Psoas muscle (tissue), 8 donors: ENCODE results near the gene STAB2. TPM values are rescaled to one million over a fixed set of nuclear protein-coding genes. Genes with fewer than 3 reads are reported as not detected.
A peak's percentile ranks its signal among the peaks of the same experiment; 100 is the strongest.

Experiments used
- ATAC-seq, 4 donors: fragments of 200-7000 bp; cut with Tn5 transposase; one replicate each; pipeline ENCODE4 v1.9.1; 2020; ENCODE audit warnings: moderate library complexity in 3 of 4, mild to moderate bottlenecking in 2 of 4
- DNase-seq, 2 donors: peaks; one replicate each; pipeline ENCODE4 v3.0.0-alpha.2; 2020
- H3K27ac ChIP-seq: fragments of 200-600 bp; one replicate; pipeline ENCODE4 v1.8.0; 2022
- H3K27me3 ChIP-seq, 3 donors: fragments of 200-600 bp in 1 of 3; one replicate each; pipeline versions ENCODE4 v1.6.1 to v1.8.0; 2013 to 2022; ENCODE audit warnings: low read length in 2 of 3, mild to moderate bottlenecking in 2 of 3, moderate library complexity in 1 of 3; ENCODE audit not compliant: insufficient read depth in 3 of 3
- H3K36me3 ChIP-seq, 2 donors: fragments of 200-600 bp in 1 of 2; one replicate each; pipeline versions ENCODE4 v1.6.1 to v1.8.0; 2013 to 2022; ENCODE audit warnings: low read depth in 1 of 2, mild to moderate bottlenecking in 1 of 2, moderate library complexity in 1 of 2; ENCODE audit not compliant: insufficient read depth in 1 of 2
- H3K4me1 ChIP-seq: fragments of 200-600 bp; one replicate; pipeline ENCODE4 v1.8.0; 2022
- H3K4me3 ChIP-seq: fragments of 200-600 bp; one replicate; pipeline ENCODE4 v1.8.0; 2022; ENCODE audit warnings: mild to moderate bottlenecking
- H3K9me3 ChIP-seq: fragments of 200-600 bp; one replicate; pipeline ENCODE4 v1.8.0; 2022
- WGBS, 3 donors: extraction: QIAGEN DNeasy Blood & Tissue Kit; methylation state at CpG; one replicate each; pipeline versions ENCODE4 v1.1.6 to v1.1.7; 2013; 5-methylcytosine and 5-hydroxymethylcytosine counted together
- intact Hi-C, 2 donors: fragments of 100-400 bp; cut with DNase I; formaldehyde crosslinking; loops; one replicate each; pipeline versions ENCODE4 v1.11.0 to v1.14.2; 2022
- polyA plus RNA-seq, 3 donors: library from polyadenylated mRNA; stranded (reverse); fragments of 200-250 nt; gene quantifications; one replicate each; pipeline ENCODE4 v1.2.3, GENCODE V29; 2013
- total RNA-seq, 4 donors: library from RNA; stranded (reverse); fragmentation: NEBNext Ultra II Directional in 2 of 4; extraction: Animal tissue kit (Norgen Biotek cat#: 25700) in 2 of 4; gene quantifications; one replicate each; pipeline versions ENCODE4 v1.2.1 to v1.2.4, GENCODE V29; 2021 to 2023
- TF ChIP-seq, protein P1 (sequence below): fragments of 200-600 bp; IDR thresholded peaks from one replicate; pipeline ENCODE4 v1.8.0; 2022; ENCODE audit warnings: antibody characterized with exemption
- donor health status: healthy with polysubstance abuse.
- donor health status: DM: no; HTN: no; CAD: no; lungs with moderate emphysema.
- donor health status: Bipolar disorder and iron deficiency.
- donor health status: healthy.
- donor health status: DM: yes; HTN: yes; CAD: no.
- donor health status: DM: no; HTN: no; CAD: no.
- donor health status: DM: no; HTN: no; CAD: no.
- donor health status: DM: yes; HTN: yes; CAD: no.

The STAB2 gene
- total and polyA plus RNA-seq, 7 donors: under 0.01 to 0.32 (median 0.06) TPM; not detected in 2

DNA sequence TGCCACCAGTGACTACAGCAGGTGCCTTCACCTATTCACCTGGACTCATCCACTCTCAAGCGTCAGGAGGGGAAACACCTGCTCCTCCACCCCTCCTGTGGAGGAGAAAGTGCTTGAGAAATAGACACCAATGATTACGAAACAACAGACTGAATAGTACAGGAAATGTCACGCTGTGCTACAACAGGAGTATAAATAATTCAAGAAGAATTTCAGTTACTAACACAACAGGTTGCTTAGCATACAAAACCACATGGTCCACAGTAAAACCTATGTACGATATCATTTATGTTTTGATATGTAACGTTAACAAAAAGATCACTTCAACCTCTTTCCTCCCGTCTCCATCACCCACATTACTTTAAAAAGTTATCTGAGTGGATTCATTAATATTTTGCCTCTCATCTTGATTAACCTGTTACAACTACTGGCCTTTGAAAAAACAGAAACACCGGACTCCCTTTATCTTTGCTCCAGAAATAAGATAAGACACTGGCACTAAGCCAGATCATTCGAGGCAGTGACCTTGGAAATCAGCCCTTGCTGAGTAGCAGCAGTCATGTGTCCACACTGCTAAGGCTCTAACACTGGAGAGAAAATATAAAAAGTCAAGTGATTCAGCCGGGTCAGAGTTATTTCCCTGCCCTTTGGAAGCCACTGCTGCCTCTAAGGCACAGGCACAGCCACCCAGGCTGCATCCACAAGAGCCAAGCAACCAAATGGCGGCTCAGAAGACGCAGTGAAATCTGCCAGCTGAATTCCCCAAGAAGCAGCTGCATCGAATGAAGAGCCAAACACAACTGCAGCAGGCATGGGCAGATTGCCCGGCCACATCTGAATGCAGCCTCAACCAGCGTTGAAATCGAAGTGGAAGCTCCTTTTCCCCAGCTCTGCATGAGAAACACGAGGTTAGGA, 213.0 kb downstream of the STAB2 start:
- WGBS, 3 donors: 7 to 13% (median 12%) methylated on average over 16 of the region's 16 CpGs
- no peaks in the 10 kb centered on the region for H3K9me3 ChIP-seq
- H3K27me3 ChIP-seq: no peaks in the 10 kb centered on the region
- DNase-seq (peak; percentile 61 to 79), ATAC-seq (peak; percentile 84 to 92 (median 86))
- H3K4me3 ChIP-seq: peak overlapping the region; percentile 33
- H3K27ac ChIP-seq: peak overlapping the region; percentile 88
- peaks cover 6 to 19% of the 10 kb centered on the region in 2 donors for H3K36me3 ChIP-seq
- intact Hi-C loops: loop anchor here (1.0 to 5.0 kb wide), 3 partner anchors 16 to 41 kb away; partner anchors contain the start of gene NT5DC3 (in 1 of the 2)
- TF ChIP-seq, protein P1, sequence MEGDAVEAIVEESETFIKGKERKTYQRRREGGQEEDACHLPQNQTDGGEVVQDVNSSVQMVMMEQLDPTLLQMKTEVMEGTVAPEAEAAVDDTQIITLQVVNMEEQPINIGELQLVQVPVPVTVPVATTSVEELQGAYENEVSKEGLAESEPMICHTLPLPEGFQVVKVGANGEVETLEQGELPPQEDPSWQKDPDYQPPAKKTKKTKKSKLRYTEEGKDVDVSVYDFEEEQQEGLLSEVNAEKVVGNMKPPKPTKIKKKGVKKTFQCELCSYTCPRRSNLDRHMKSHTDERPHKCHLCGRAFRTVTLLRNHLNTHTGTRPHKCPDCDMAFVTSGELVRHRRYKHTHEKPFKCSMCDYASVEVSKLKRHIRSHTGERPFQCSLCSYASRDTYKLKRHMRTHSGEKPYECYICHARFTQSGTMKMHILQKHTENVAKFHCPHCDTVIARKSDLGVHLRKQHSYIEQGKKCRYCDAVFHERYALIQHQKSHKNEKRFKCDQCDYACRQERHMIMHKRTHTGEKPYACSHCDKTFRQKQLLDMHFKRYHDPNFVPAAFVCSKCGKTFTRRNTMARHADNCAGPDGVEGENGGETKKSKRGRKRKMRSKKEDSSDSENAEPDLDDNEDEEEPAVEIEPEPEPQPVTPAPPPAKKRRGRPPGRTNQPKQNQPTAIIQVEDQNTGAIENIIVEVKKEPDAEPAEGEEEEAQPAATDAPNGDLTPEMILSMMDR: no peak
- peaks cover 49% of the 10 kb centered on the region for H3K4me1 ChIP-seq

DNA sequence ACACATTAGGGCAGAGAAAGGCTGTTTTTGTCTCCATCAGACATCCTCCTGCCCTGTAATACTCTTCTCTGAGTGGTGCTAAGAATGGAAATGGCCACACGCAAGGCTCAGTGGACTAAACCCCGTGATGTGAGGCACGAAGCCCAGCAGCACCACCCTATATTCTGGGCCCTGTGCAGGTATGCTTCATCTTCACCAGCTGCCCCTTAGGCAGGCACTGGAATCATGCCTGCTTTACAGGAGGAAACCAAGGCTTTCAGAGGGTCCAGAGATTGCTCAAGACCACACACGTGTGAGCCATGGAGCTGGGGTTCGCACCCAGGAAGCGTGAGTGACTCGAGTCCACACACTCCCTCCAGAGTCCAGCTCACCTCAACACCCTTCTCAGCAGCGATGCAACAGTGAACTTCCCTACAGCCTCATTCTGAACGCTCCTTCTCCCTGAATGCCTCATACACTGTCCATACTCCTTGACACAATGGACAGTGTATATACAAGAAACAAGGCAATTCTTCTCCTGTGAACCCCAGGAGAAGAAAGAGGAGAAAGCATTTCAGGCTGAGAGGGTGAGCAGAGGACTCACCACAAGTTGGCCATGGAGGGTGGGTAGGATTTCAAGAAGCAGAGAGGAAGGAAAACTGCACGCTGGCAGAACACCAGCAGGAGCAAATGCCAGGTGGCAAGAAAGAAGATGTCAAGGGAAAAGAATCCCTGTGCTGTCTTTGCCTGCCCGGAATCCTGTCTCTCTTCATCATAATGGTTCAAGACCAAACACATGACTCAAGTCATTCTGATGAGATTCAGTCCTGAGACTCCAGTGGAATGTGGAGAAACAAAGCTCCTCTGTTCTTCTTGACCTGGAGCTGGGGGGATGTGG, 214.9 kb downstream of the STAB2 start:
- Histone ChIP-seq H3K36me3 (peaks cover 3 to 6% of the 10 kb centered on the region in 2 donors), H3K4me1 (peaks cover 59% of the 10 kb centered on the region), H3K9me3 (no peaks in the 10 kb centered on the region), H3K27ac (peak overlapping the region; percentile 88), H3K4me3 (no peak overlapping the region), H3K27me3 (no peaks in the 10 kb centered on the region)
- DNase-seq: peak; percentile 50 to 76
- ATAC-seq: peak; percentile 10 to 53 (median 34)
- intact Hi-C loops: loop anchor here (2.0 to 5.0 kb wide), 2 partner anchors 35 to 39 kb away; partner anchors contain the start of gene NT5DC3 (in 1 of the 2)
- TF ChIP-seq, protein P1: no peak
- WGBS, 3 donors: 77 to 87% (median 78%) methylated on average over 11 of the region's 11 CpGs

DNA sequence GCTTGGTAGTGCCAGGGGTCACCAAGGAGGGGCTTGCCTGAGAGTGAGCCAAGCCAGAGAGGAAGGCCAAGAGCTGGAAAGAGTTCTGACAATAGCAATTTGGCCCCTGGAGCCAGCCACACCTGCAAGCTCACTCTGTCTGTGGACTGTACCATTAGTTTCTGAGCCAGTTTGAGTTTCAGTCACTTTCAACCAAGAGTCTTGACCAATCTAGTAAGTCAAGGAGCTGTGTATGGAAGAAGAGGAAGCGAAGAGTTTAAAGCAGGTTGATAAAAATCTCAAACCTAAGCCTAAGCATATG, 215.5 kb downstream of the STAB2 start:
- intact Hi-C loops: loop anchor here in 1 of 2 donors (5.0 kb wide), 1 partner anchor 35 kb away; no protein-coding TSS in a partner anchor
- DNase-seq (no peak), ATAC-seq (no peak)
- 97 to 100% (median 100%) methylated on average over 1 of the region's 1 CpG for WGBS, 3 donors
- H3K4me3 ChIP-seq: no peak overlapping the region
- peaks cover under 1 to 4% of the 10 kb centered on the region in 2 donors for H3K36me3 ChIP-seq
- H3K9me3 ChIP-seq: no peaks in the 10 kb centered on the region
- TF ChIP-seq, protein P1: no peak
- H3K4me1 ChIP-seq: peaks cover 65% of the 10 kb centered on the region
- no peaks in the 10 kb centered on the region for H3K27me3 ChIP-seq
- H3K27ac ChIP-seq: peak overlapping the region; percentile 88

DNA sequence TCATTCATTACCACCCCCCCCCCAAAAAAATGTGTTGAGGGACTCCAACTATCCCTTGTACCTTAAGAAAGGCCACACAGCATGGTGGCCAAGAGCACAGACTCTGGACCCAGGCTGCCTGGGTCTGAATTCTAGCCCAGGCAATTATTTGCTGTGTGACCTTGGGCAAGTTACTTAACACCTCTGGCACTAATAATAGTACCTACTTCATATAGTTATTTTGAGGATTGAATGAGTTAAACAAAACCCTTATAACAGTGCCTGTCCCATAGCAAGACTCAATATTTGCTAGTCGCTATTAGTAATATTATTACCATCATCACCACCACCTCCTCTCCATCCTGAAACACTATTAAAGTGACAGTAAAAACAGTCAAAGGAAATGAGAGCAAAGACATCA, 216.8 kb downstream of the STAB2 start:
- Histone ChIP-seq H3K27me3 (no peaks in the 10 kb centered on the region), H3K4me3 (no peak overlapping the region), H3K36me3 (peaks cover 0 to 4% of the 10 kb centered on the region in 2 donors), H3K4me1 (peaks cover 72% of the 10 kb centered on the region), H3K27ac (no peak overlapping the region), H3K9me3 (no peaks in the 10 kb centered on the region)
- intact Hi-C loops: loop anchor here in 1 of 2 donors (5.0 kb wide), 1 partner anchor 33 kb away; no protein-coding TSS in a partner anchor
- TF ChIP-seq, protein P1: no peak
- DNase-seq: no peak
- ATAC-seq: no peak
- WGBS, 3 donors: 97 to 100% (median 99%) methylated on average over 1 of the region's 1 CpG
